Testis (tissue), 3 donors: ENCODE measurements around the gene ELMOD1. TPM values are rescaled to one million over a fixed set of nuclear protein-coding genes. Genes with fewer than 3 reads are reported as not detected.

Experiments
- DNase-seq: peaks from one replicate; pipeline ENCODE4 v3.0.0-alpha.2; 2019
- H3K27ac ChIP-seq, 2 donors: fragments of 200-600 bp; sonication (generic); one replicate each; pipeline ENCODE4 v1.5.1; 2019
- H3K27me3 ChIP-seq: fragments of 200-600 bp; sonication (generic); one replicate; pipeline ENCODE4 v1.5.1; 2019
- H3K36me3 ChIP-seq: fragments of 200-600 bp; sonication (generic); one replicate; pipeline ENCODE4 v1.5.1; 2017; ENCODE audit warnings: low read depth; ENCODE audit errors: missing control alignments
- H3K4me1 ChIP-seq: fragments of 200-600 bp; sonication (generic); one replicate; pipeline ENCODE4 v1.5.1; 2019
- H3K4me3 ChIP-seq, 2 donors: fragments of 200-600 bp; sonication (generic); one replicate each; pipeline ENCODE4 v1.5.1; 2017 to 2019
- H3K9me3 ChIP-seq: fragments of 200-600 bp; sonication (generic); one replicate; pipeline ENCODE4 v1.5.1; 2017
- POLR2A ChIP-seq: fragments of 450-650 bp; IDR thresholded peaks from one replicate; pipeline ENCODE4 v1.6.1; 2017; ENCODE audit warnings: antibody characterized with exemption, mild to moderate bottlenecking, moderate library complexity
- WGBS, 2 donors: methylation state at CpG; one replicate each; pipeline ENCODE4 v1.1.5; 2018; 5-methylcytosine and 5-hydroxymethylcytosine counted together
- intact Hi-C: fragments of 100-400 bp; cut with DNase I; formaldehyde crosslinking; loops from one replicate; pipeline ENCODE4 v1.15.1; 2023; ENCODE audit warnings: low total_unique reads
- polyA plus RNA-seq: library from polyadenylated mRNA; stranded (reverse); fragments of 350-450 nt; fragmentation: Illumina TruSeq; extraction: RNeasy Lipid Tissue Mini Kit (QIAGEN cat#74804); gene quantifications from one replicate; pipeline ENCODE4 v1.2.3, GENCODE V29; 2014; ENCODE audit warnings: low read depth, low replicate concordance; ENCODE audit not compliant: insufficient read depth
- total RNA-seq, 2 donors: library from RNA; depleted of rRNA; stranded (reverse); fragments of >200 nt; gene quantifications; one replicate each; pipeline ENCODE4 v1.2.3, GENCODE V29; 2016
- TF ChIP-seq, protein P1 (sequence below), 3 experiments: fragments of 450-650 bp in 2 of 3; fragments of 200-600 bp in 1 of 3; sonication (generic) in 1 of 3; IDR thresholded peaks; one replicate each; pipeline ENCODE4 v1.5.1; 2016 to 2019; ENCODE audit warnings: antibody characterized with exemption in 3 of 3, mild to moderate bottlenecking in 2 of 3, moderate library complexity in 1 of 3

ELMOD1 gene
- total and polyA plus RNA-seq, 3 donors from 2014 or later: 5.6 to 11.1 (median 8.7) TPM

DNA sequence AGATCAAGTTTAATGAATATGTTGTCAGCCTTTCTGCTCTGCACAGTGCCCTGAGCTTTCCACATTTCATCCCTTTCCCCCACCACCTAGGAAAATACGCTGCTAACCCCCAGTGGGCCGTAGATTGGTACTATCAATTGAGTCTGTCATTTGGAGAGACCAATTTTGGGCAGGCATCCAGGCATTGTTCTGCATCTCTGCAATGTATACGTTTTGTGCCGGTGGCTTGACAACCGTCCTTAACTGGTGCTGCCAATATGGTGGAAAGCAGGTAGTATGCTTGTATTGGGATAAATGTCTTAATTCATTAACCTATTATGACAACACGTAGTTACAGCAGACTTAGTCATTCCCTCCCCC lies 1.3 kb downstream of the ELMOD1 start:
- DNase-seq: no peak

DNA sequence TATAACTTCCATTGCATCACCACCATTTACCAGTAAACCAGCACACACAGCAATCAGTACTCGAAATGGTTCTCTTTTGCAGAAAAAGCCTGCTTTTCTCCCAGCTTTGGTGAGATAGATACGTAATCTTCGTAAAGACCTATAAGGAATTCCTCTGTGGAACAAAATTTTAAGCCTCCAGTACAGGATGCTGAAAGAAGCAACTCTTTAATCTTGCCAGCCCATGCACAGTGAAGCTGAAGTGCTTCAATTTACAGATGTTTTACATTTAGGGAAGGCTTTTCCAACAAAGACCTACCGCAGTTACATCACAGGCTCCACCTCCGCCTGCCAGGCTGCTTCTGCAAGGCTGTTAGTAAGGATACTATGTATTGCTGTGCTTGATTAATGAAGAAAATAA lies 1.9 kb downstream of the ELMOD1 start:
- intact Hi-C loops: no loop called here
- DNase-seq: no peak
- Histone ChIP-seq H3K36me3 (no peaks in the 10 kb centered on the region), H3K9me3 (no peaks in the 10 kb centered on the region), H3K27me3 (no peaks in the 10 kb centered on the region), H3K4me1 (peaks cover 13% of the 10 kb centered on the region), H3K4me3 (no peak overlapping the region), H3K27ac (no peak overlapping the region)
- TF ChIP-seq POLR2A: no peak
- TF ChIP-seq, protein P1, sequence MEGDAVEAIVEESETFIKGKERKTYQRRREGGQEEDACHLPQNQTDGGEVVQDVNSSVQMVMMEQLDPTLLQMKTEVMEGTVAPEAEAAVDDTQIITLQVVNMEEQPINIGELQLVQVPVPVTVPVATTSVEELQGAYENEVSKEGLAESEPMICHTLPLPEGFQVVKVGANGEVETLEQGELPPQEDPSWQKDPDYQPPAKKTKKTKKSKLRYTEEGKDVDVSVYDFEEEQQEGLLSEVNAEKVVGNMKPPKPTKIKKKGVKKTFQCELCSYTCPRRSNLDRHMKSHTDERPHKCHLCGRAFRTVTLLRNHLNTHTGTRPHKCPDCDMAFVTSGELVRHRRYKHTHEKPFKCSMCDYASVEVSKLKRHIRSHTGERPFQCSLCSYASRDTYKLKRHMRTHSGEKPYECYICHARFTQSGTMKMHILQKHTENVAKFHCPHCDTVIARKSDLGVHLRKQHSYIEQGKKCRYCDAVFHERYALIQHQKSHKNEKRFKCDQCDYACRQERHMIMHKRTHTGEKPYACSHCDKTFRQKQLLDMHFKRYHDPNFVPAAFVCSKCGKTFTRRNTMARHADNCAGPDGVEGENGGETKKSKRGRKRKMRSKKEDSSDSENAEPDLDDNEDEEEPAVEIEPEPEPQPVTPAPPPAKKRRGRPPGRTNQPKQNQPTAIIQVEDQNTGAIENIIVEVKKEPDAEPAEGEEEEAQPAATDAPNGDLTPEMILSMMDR (IDR thresholded peaks at IDR 0.05): no peak
- WGBS, 2 donors: 18 to 20% methylated on average over 5 of the region's 5 CpGs

More for the DNA sequence above, 1.3 kb downstream of the ELMOD1 start:
- Histone ChIP-seq H3K4me1 (peaks cover 13% of the 10 kb centered on the region), H3K9me3 (no peaks in the 10 kb centered on the region), H3K36me3 (no peaks in the 10 kb centered on the region), H3K4me3 (peak overlapping the region in 1 of 2 donors; percentile 72), H3K27me3 (no peaks in the 10 kb centered on the region), H3K27ac (no peak overlapping the region)
- intact Hi-C loops: no loop called here
- TF ChIP-seq POLR2A: no peak
- TF ChIP-seq, protein P1 (IDR thresholded peaks at IDR 0.05): no peak
- WGBS, 2 donors: 11 to 14% methylated on average over 6 of the region's 6 CpGs

DNA sequence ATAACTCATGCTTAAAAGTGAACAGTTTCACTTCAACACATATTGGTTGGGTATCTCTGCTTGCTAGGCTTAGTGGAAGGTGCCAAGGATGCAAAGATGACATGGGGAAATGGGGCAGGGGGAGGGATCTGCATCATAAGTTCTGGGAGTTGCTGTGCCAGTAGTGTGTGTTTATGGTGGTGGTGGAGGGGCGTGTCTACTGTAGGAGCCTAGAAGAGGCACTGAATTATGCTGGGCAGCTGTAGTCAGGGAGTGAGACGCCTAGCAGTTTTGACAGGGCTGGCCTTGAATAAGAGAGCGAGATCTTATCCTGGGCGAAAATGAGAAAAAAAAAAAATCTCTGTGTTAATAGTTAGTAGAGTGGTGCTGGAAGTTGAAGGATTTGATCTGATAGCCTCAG lies 3.0 kb downstream of the ELMOD1 start:
- no peaks in the 10 kb centered on the region for H3K27me3 ChIP-seq
- H3K4me1 ChIP-seq: peaks cover 13% of the 10 kb centered on the region
- intact Hi-C loops: no loop called here
- no peak for DNase-seq
- H3K27ac ChIP-seq: no peak overlapping the region
- no peaks in the 10 kb centered on the region for H3K36me3 ChIP-seq
- 36% methylated on average over 4 of the region's 4 CpGs for WGBS, 2 donors
- TF ChIP-seq, protein P1 (IDR thresholded peaks at IDR 0.05): no peak
- no peak for TF ChIP-seq POLR2A
- H3K9me3 ChIP-seq: no peaks in the 10 kb centered on the region
- no peak overlapping the region for H3K4me3 ChIP-seq

DNA sequence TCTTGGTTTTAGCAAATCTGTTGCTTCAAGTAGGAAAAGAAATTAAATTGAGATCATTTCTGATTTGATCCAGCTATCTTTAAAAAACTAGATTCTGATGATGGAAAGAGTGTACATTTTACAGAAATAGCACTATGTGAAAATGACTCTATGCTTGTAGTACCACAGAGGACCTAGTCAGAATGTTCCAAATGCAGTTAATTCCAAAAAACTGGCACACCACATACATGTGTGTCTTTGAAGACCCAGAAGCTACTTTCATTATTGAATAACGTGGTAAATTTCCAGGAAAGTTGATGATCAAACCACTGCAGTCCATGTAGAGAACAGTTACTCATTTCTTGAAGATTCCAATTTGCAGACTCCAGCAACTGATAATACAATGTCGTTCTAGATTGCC lies 3.8 kb downstream of the ELMOD1 start:
- intact Hi-C loops: no loop called here
- TF ChIP-seq, protein P1 (IDR thresholded peaks at IDR 0.05): no peak
- TF ChIP-seq POLR2A: no peak
- H3K27ac ChIP-seq: no peak overlapping the region
- no peaks in the 10 kb centered on the region for H3K36me3 ChIP-seq
- no peak for DNase-seq
- no peak overlapping the region for H3K4me3 ChIP-seq
- H3K27me3 ChIP-seq: no peaks in the 10 kb centered on the region
- no peaks in the 10 kb centered on the region for H3K9me3 ChIP-seq
- 73 to 82% methylated on average over 2 of the region's 2 CpGs for WGBS, 2 donors
- H3K4me1 ChIP-seq: peaks cover 13% of the 10 kb centered on the region
